Vagina (tissue), 2 donors: ENCODE data around the gene ART3. TPM values are rescaled to one million over a fixed set of nuclear protein-coding genes. Genes with fewer than 3 reads are reported as not detected.

ENCODE experiments used
- DNase-seq, 2 donors: peaks; one replicate each; pipeline ENCODE4 v3.0.0-alpha.2; 2017; ENCODE audit errors: extremely low spot score in 2 of 2
- H3K27ac ChIP-seq: fragments of 200-600 bp; sonication (generic); one replicate; pipeline ENCODE4 v1.5.1; 2019
- H3K27me3 ChIP-seq: fragments of 200-600 bp; sonication (generic); one replicate; pipeline ENCODE4 v1.5.1; 2019
- H3K36me3 ChIP-seq, 2 donors: fragments of 200-600 bp; sonication (generic); one replicate each; pipeline ENCODE4 v1.5.1; 2017 to 2019
- H3K4me1 ChIP-seq: fragments of 200-600 bp; sonication (generic); one replicate; pipeline ENCODE4 v1.5.1; 2019
- H3K4me3 ChIP-seq, 2 donors: fragments of 200-600 bp; sonication (generic); 1 replicate in 1 of 2; 2 replicates in 1 of 2; pipeline ENCODE4 v1.5.1; 2016 to 2019
- H3K9me3 ChIP-seq: fragments of 200-600 bp; sonication (generic); one replicate; pipeline ENCODE4 v1.5.1; 2019
- CTCF ChIP-seq, 3 experiments: fragments of 450-650 bp in 2 of 3; fragments of 200-600 bp in 1 of 3; sonication (generic) in 1 of 3; IDR thresholded peaks; one replicate each; pipeline ENCODE4 v1.5.1; 2017 to 2019; ENCODE audit warnings: antibody characterized with exemption in 3 of 3, mild to moderate bottlenecking in 2 of 3, moderate library complexity in 2 of 3
- POLR2A ChIP-seq, 2 donors: fragments of 450-650 bp; IDR thresholded peaks; one replicate each; pipeline ENCODE4 v1.6.1; 2017; ENCODE audit warnings: antibody characterized with exemption in 2 of 2, mild to moderate bottlenecking in 2 of 2, moderate library complexity in 2 of 2
- POLR2AphosphoS5 ChIP-seq, 2 donors: sonication (generic); formaldehyde crosslinking; IDR thresholded peaks; one replicate each; pipeline ENCODE4 v1.9.0; 2017; ENCODE audit warnings: antibody characterized with exemption in 2 of 2, mild to moderate bottlenecking in 2 of 2, low read depth in 1 of 2; ENCODE audit not compliant: insufficient read depth in 1 of 2
- intact Hi-C: fragments of 100-400 bp; cut with DNase I; formaldehyde crosslinking; loops from one replicate; pipeline ENCODE4 v1.15.1; 2023
- total RNA-seq: library from RNA; depleted of rRNA; stranded (reverse); fragments of >200 nt; gene quantifications from one replicate; pipeline ENCODE4 v1.2.3, GENCODE V29; 2016

Gene ART3
- total RNA-seq, 1 donor from 2014 or later = 0.74 TPM

- H3K27ac ChIP-seq = no peak overlapping the region
- no peak for DNase-seq
- no peak overlapping the region for H3K4me3 ChIP-seq
- no peaks in the 10 kb centered on the region for H3K4me1 ChIP-seq
- no peaks in the 10 kb centered on the region for H3K27me3 ChIP-seq
- H3K9me3 ChIP-seq = no peaks in the 10 kb centered on the region
- TF ChIP-seq POLR2AphosphoS5 (IDR thresholded peaks at IDR 0.05; ENCODE audit: insufficient read depth in 1 of 2, low read depth in 1 of 2) = no peak
- TF ChIP-seq POLR2A (IDR thresholded peaks at IDR 0.05) = no peak
- TF ChIP-seq CTCF (IDR thresholded peaks at IDR 0.05) = no peak
- intact Hi-C loops = no loop called here
- no peaks in the 10 kb centered on the region for H3K36me3 ChIP-seq
Observed at GRCh38 chr4:76055016-76055415, 19.5 kb upstream of the ART3 start.

- no peaks in the 10 kb centered on the region for H3K4me1 ChIP-seq
- intact Hi-C loops = no loop called here
- TF ChIP-seq POLR2AphosphoS5 (IDR thresholded peaks at IDR 0.05; ENCODE audit: insufficient read depth in 1 of 2, low read depth in 1 of 2) = no peak
- TF ChIP-seq POLR2A (IDR thresholded peaks at IDR 0.05) = no peak
- TF ChIP-seq CTCF (IDR thresholded peaks at IDR 0.05) = no peak
- H3K27me3 ChIP-seq = no peaks in the 10 kb centered on the region
- H3K36me3 ChIP-seq = no peaks in the 10 kb centered on the region
- no peak overlapping the region for H3K4me3 ChIP-seq
- H3K27ac ChIP-seq = no peak overlapping the region
- H3K9me3 ChIP-seq = no peaks in the 10 kb centered on the region
- no peak for DNase-seq
Observed at GRCh38 chr4:76055421-76055820, 19.1 kb upstream of the ART3 start.

GRCh38 chr4:76058302-76058701 lies 16.2 kb upstream of the ART3 start:
- no peak for TF ChIP-seq CTCF (IDR thresholded peaks at IDR 0.05)
- TF ChIP-seq POLR2AphosphoS5 (IDR thresholded peaks at IDR 0.05; ENCODE audit: insufficient read depth in 1 of 2, low read depth in 1 of 2) = no peak
- TF ChIP-seq POLR2A (IDR thresholded peaks at IDR 0.05) = no peak
- Histone ChIP-seq H3K9me3 (no peaks in the 10 kb centered on the region), H3K27ac (no peak overlapping the region), H3K36me3 (no peaks in the 10 kb centered on the region), H3K27me3 (no peaks in the 10 kb centered on the region), H3K4me3 (no peak overlapping the region), H3K4me1 (no peaks in the 10 kb centered on the region)
- intact Hi-C loops = no loop called here
- DNase-seq = no peak

GRCh38 chr4:76058888-76059426 lies 15.6 kb upstream of the ART3 start:
- TF ChIP-seq CTCF (IDR thresholded peaks at IDR 0.05) (no peak), POLR2AphosphoS5 (IDR thresholded peaks at IDR 0.05; ENCODE audit: insufficient read depth in 1 of 2, low read depth in 1 of 2) (no peak), POLR2A (IDR thresholded peaks at IDR 0.05) (no peak)
- Histone ChIP-seq H3K36me3 (no peaks in the 10 kb centered on the region), H3K27ac (no peak overlapping the region), H3K4me1 (no peaks in the 10 kb centered on the region), H3K9me3 (no peaks in the 10 kb centered on the region), H3K27me3 (no peaks in the 10 kb centered on the region), H3K4me3 (no peak overlapping the region)
- intact Hi-C loops = no loop called here
- DNase-seq = no peak

- H3K36me3 ChIP-seq = no peaks in the 10 kb centered on the region
- no peak overlapping the region for H3K27ac ChIP-seq
- H3K27me3 ChIP-seq = no peaks in the 10 kb centered on the region
- H3K9me3 ChIP-seq = no peaks in the 10 kb centered on the region
- no peaks in the 10 kb centered on the region for H3K4me1 ChIP-seq
- intact Hi-C loops = no loop called here
- no peak overlapping the region for H3K4me3 ChIP-seq
- no peak for DNase-seq
- no peak for TF ChIP-seq POLR2AphosphoS5 (IDR thresholded peaks at IDR 0.05; ENCODE audit: insufficient read depth in 1 of 2, low read depth in 1 of 2)
- TF ChIP-seq CTCF (IDR thresholded peaks at IDR 0.05) = no peak
- TF ChIP-seq POLR2A (IDR thresholded peaks at IDR 0.05) = no peak
Observed at GRCh38 chr4:76059750-76060149, 14.8 kb upstream of the ART3 start.
